Measurements from ENCODE around the gene COPS6. TPM values are rescaled to one million over a fixed set of nuclear protein-coding genes. Genes with fewer than 3 reads are reported as not detected.

Gene COPS6
- total RNA-seq = 109 and 112 TPM in 2 replicates

GRCh38 chr7:100088621-100089457 lies at the start of gene COPS6:
COPS6 (plus strand) TSS chr7:100088969; CDS start chr7:100088991, 22 bp downstream.

DNA sequence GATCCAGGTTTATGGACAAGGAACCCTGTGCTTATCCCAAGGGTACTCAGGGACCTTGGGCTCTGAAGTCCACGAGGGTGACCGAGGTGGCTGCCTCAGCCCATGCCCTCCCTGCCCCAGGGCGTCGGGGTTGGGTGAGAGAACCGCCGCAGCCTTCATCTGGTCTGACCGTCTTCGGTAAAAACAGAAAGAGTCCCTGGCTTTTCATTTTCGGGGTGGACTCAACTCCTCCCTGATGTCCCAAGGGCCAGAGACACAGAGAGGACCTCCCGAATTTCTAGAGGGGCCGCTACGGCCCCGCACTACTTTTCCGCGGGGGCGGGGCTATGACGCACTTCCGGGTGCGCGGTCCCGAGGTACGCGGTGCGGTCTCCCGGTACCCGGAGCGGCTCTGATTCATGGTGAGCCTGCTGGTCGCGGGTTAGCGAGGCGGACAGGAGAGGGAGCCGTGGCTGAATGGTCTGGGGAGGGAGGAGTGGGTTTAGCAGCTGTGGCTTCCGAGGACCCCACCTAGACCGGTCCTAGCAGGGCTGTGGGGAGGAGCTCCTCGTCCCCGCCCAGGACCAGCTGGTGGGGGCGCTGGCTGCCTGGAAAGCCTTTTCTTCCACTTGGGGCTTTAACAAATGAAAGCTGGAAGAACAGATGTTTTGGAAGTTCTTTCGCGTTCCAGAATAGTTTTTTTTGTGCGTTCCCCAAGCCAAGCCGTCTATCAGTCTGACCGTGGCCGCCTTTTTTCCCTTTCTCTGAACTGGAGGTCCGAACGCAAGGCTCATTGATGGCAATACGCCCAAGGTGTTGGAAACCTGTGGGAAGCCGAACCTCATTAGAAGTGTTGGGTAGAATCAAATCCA lies 39.1 kb upstream of the COPS6 start, which contains the start of gene ZSCAN21:
Gene ZSCAN21 (plus strand): TSS at position 334 of the 851 bp plus-strand sequence. CDS start 7,233 bp downstream, outside the sequence.

DNA sequence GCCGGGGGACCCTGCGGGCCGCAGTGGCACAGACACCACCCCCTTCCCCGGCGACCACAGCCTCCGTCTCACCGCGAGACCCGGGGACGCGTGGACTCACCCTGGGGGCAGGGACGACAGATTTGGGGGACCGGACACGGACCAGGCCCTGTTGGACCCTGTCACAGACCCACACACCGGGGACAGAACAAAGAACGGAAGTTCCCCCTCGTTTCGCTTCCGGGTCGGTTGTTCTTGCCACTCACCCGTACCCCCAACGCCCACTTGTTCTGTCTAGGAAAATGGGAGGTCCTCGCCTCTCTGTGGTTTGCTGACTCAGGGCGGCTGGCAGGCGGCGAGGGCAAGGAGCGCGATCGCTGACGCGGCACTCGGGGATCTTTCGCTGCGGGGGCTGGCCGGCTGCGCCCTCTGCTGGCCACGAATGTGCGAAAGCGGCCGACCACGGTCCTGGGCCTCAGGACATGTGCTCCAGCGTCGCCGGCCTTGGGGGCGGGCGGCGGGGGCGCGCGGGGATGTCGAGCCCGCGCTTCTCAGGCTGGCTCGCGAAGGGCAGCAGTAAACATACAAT lies 7.2 kb upstream of the COPS6 start, which contains the start of gene ZNF3:
Gene ZNF3 (minus strand): TSS at position 189 of the 568 bp plus-strand sequence. CDS start 4,366 bp downstream, outside the sequence.

GRCh38 chr7:100101016-100101862 lies 12.5 kb downstream of the COPS6 start, which contains the start of the genes AP4M1 and MCM7:
AP4M1 (plus strand) TSS chr7:100101643; CDS start chr7:100101715, 72 bp downstream.
MCM7 (minus strand) TSS chr7:100101397; CDS start chr7:100101294, 103 bp downstream.

DNA sequence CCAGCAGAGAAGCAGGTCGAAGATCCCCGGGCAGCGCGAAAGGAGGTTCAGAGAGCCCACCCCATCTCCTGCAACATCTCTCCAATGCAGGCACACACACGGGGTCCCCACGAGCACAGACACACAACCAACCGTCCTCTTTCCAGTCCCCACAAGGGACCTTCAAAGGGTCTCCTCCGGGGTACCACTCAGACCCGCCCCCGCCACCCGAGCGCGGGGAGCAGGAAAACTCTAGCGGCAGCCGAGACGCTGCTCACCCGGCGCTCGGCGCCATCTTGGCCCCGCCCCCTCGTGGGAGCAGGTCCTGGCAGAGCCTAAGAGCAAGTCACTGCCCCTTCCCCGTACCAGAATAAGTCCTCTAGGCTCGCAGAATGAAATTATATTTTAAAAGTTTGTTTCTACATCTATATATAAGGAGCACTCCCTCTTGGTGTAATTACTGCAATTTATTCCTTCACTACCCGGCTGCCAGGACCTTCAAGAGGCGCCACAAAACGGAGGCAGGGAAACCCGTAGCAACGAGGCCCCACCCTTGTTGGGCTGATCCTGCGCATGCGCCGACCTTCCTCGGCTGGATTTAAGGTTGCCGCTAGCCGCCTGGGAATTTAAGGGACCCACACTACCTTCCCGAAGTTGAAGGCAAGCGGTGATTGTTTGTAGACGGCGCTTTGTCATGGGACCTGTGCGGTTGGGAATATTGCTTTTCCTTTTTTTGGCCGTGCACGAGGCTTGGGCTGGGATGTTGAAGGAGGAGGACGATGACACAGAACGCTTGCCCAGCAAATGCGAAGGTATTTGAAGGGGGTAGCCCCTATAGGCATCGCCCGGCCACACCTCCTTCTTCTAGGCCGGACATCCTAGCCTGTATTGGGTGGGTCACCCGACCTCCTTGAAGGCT lies 30.6 kb downstream of the COPS6 start, which contains the start of the genes CNPY4 and TAF6:
Gene CNPY4 (plus strand): TSS at position 563 of the 898 bp plus-strand sequence. CDS start 111 bp downstream, at position 674.
Gene TAF6 (minus strand): TSS at position 287 of the 898 bp plus-strand sequence. CDS start 5,149 bp downstream, outside the sequence.

DNA sequence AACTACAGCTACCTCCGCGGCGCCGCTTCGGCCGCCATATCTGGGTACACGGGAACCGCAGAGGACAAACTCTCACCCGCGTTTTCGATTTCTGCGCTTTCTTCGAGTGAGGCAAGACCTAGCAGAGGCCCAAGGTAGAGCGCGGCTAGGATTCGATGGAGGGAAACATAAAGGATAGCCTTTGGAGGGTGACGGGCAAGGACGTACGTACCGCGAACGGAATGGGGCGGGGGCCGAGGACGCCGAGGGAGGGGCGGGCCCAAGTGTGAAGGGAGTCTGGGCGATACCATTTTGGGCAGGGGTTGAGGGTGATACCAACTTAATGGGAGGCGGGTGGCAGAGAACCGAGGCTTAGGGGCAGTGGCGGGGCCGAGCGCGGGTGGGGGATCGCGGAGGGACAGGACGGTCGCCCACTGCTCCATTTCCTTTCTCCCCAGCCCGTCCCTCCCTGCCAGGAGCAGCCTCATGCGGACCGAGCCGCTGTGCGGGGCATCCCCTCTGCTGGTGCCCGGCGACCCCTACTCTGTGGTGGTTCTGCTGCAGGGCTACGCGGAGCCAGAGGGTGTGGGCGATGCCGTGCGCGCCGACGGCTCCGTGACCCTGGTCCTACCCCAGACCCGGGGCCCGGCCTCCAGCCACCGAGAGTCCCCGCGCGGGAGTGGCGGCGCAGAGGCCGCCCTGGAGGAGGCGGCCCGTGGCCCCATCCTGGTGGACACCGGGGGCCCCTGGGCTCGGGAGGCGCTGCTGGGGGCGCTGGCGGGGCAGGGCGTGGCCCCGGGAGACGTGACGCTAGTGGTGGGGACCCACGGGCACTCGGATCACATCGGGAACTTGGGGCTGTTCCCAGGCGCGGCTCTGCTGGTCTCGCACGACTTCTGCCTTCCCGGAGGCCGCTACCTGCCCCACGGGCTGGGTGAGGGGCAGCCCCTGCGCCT lies 38.4 kb downstream of the COPS6 start, which contains the start of gene MBLAC1:
Gene MBLAC1 (plus strand): TSS at position 37 of the 935 bp plus-strand sequence. CDS start 429 bp downstream, at position 466.

Other genes starting within 250 kb of the COPS6 start
- gene OR2AE1, start 211.9 kb upstream of the COPS6 start, total RNA-seq = 0.30 TPM in 1 of 2 replicates, not detected in the other
- 15.6 and 16.3 TPM in 2 replicates for gene TRIM4, start 169.4 kb upstream of the COPS6 start, total RNA-seq
- 0.30 TPM in 1 of 2 replicates, not detected in the other for gene GJC3, start 159.3 kb upstream of the COPS6 start, total RNA-seq
- not detected in 2 replicates for gene AZGP1, start 112.9 kb upstream of the COPS6 start, total RNA-seq
- 27.5 and 32.8 TPM in 2 replicates for gene ZKSCAN1, start 73.4 kb upstream of the COPS6 start, total RNA-seq
- gene ZSCAN21, start 39.2 kb upstream of the COPS6 start, total RNA-seq = 7.1 and 8.4 TPM in 2 replicates
- gene ZNF3, start 7.2 kb upstream of the COPS6 start, total RNA-seq = 26.3 and 26.6 TPM in 2 replicates
- 104 and 124 TPM in 2 replicates for gene MCM7, start 12.4 kb downstream of the COPS6 start, total RNA-seq
- 25.3 and 38.8 TPM in 2 replicates for gene AP4M1, start 12.7 kb downstream of the COPS6 start, total RNA-seq
- 31.2 and 32.5 TPM in 2 replicates for gene TAF6, start 30.4 kb downstream of the COPS6 start, total RNA-seq
- gene CNPY4, start 30.7 kb downstream of the COPS6 start, total RNA-seq = 30.5 and 50.3 TPM in 2 replicates
- 2.7 and 2.9 TPM in 2 replicates for gene MBLAC1, start 38.0 kb downstream of the COPS6 start, total RNA-seq
- gene LAMTOR4, start 59.9 kb downstream of the COPS6 start, total RNA-seq = 134 and 148 TPM in 2 replicates
- gene TRAPPC14, start 69.8 kb downstream of the COPS6 start, total RNA-seq = 5.5 and 6.2 TPM in 2 replicates
- 0.61 and 0.65 TPM in 2 replicates for gene GAL3ST4, start 79.6 kb downstream of the COPS6 start, total RNA-seq
- gene GPC2, start 88.4 kb downstream of the COPS6 start, total RNA-seq = 6.8 and 7.0 TPM in 2 replicates
- gene STAG3, start 88.9 kb downstream of the COPS6 start, total RNA-seq = 0.65 and 1.1 TPM in 2 replicates
- not detected in 2 replicates for gene PVRIG, start 131.0 kb downstream of the COPS6 start, total RNA-seq
- not detected in 2 replicates for gene SPDYE3, start 218.7 kb downstream of the COPS6 start, total RNA-seq

Measured in epithelial cell of umbilical artery (primary cell).